ENCODE results near the gene ALKBH5.
A peak's percentile ranks its signal among the peaks of the same experiment; 100 is the strongest.

ALKBH5 gene

DNA sequence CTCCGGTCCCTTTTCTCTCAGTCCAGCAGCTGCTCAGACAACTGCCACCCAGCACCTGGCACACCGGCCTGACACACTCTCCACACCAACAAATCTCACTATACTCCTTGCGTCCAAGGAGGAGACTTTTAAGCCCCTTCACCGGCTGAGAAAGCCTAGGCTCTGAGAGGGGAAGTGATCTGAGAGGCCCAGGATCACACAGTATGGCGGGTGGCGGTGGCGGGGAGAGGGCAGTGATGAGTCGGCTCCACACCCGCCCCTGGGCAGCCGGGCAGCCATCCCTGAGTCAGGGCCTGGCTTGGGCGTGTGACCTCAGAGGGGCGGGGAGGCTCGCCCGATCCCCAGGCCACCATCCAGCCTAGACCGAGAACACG is 74.3 kb downstream of the ALKBH5 start:
- peak overlapping the region; percentile 96 for H3K27ac ChIP-seq (ENCODE audit: extremely low read depth, low read depth, low read length)
- H3K4me3 ChIP-seq (ENCODE audit: low read depth, low read length), result peak overlapping the region; percentile 83
- ChIA-PET POLR2A (interaction anchor here (0.8 to 1.4 kb wide), 4 partner anchors 10 to 57 kb away, joined by 3 to 4 read pairs (median 4); partner anchors contain the start of genes SMCR8 and TOP3A), CTCF (interaction anchor here (0.6 to 0.7 kb wide), 2 partner anchors 10 to 80 kb away, joined by 3 read pairs; no protein-coding TSS in a partner anchor)
- H3K4me1 ChIP-seq (ENCODE audit: control insufficient read depth, insufficient read depth, low read length), result peaks cover 12% of the 10 kb centered on the region
- peaks cover 5 to 48% of the 10 kb centered on the region in 2 experiments for H3K36me3 ChIP-seq (ENCODE audit: control insufficient read depth in 2 of 2, insufficient read depth in 1 of 2, low read length in 2 of 2)
- H3K9me3 ChIP-seq (ENCODE audit: control insufficient read depth, insufficient read depth, low read depth, low read length), result no peaks in the 10 kb centered on the region
- peak; percentile 64 for TF ChIP-seq SP2 (tag by site-specific recombination; IDR thresholded peaks at IDR 0.05)
- TF ChIP-seq, protein P1, sequence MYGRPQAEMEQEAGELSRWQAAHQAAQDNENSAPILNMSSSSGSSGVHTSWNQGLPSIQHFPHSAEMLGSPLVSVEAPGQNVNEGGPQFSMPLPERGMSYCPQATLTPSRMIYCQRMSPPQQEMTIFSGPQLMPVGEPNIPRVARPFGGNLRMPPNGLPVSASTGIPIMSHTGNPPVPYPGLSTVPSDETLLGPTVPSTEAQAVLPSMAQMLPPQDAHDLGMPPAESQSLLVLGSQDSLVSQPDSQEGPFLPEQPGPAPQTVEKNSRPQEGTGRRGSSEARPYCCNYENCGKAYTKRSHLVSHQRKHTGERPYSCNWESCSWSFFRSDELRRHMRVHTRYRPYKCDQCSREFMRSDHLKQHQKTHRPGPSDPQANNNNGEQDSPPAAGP (tag by site-specific recombination; IDR thresholded peaks at IDR 0.05), result peak; percentile 17; the same call in 1 of the 2 replicates
- TF ChIP-seq, protein P2, sequence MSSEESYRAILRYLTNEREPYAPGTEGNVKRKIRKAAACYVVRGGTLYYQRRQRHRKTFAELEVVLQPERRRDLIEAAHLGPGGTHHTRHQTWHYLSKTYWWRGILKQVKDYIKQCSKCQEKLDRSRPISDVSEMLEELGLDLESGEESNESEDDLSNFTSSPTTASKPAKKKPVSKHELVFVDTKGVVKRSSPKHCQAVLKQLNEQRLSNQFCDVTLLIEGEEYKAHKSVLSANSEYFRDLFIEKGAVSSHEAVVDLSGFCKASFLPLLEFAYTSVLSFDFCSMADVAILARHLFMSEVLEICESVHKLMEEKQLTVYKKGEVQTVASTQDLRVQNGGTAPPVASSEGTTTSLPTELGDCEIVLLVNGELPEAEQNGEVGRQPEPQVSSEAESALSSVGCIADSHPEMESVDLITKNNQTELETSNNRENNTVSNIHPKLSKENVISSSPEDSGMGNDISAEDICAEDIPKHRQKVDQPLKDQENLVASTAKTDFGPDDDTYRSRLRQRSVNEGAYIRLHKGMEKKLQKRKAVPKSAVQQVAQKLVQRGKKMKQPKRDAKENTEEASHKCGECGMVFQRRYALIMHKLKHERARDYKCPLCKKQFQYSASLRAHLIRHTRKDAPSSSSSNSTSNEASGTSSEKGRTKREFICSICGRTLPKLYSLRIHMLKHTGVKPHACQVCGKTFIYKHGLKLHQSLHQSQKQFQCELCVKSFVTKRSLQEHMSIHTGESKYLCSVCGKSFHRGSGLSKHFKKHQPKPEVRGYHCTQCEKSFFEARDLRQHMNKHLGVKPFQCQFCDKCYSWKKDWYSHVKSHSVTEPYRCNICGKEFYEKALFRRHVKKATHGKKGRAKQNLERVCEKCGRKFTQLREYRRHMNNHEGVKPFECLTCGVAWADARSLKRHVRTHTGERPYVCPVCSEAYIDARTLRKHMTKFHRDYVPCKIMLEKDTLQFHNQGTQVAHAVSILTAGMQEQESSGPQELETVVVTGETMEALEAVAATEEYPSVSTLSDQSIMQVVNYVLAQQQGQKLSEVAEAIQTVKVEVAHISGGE (tag by site-specific recombination; conservative IDR thresholded peaks at IDR 0.05; ENCODE audit: low read depth), result no peak
- TF ChIP-seq, protein P3, sequence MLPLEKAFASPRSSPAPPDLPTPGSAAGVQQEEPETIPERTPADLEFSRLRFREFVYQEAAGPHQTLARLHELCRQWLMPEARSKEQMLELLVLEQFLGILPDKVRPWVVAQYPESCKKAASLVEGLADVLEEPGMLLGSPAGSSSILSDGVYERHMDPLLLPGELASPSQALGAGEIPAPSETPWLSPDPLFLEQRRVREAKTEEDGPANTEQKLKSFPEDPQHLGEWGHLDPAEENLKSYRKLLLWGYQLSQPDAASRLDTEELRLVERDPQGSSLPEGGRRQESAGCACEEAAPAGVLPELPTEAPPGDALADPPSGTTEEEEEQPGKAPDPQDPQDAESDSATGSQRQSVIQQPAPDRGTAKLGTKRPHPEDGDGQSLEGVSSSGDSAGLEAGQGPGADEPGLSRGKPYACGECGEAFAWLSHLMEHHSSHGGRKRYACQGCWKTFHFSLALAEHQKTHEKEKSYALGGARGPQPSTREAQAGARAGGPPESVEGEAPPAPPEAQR (tag by site-specific recombination; IDR thresholded peaks at IDR 0.05), result no peak
- TF ChIP-seq, protein P4, sequence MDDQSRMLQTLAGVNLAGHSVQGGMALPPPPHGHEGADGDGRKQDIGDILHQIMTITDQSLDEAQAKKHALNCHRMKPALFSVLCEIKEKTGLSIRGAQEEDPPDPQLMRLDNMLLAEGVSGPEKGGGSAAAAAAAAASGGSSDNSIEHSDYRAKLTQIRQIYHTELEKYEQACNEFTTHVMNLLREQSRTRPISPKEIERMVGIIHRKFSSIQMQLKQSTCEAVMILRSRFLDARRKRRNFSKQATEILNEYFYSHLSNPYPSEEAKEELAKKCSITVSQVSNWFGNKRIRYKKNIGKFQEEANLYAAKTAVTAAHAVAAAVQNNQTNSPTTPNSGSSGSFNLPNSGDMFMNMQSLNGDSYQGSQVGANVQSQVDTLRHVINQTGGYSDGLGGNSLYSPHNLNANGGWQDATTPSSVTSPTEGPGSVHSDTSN (CRISPR knock-in tag; IDR thresholded peaks at IDR 0.05), result peak; percentile 70; the same call in 1 of the 2 replicates
- peak; percentile 64; the same call in 1 of the 2 replicates for TF ChIP-seq SP3 (tag by site-specific recombination; IDR thresholded peaks at IDR 0.05)
- no peak for TF ChIP-seq HOXA7 (CRISPR knock-in tag; IDR thresholded peaks at IDR 0.05; ENCODE audit: borderline replicate concordance)
- TF ChIP-seq MEIS1 (CRISPR knock-in tag; IDR thresholded peaks at IDR 0.05; ENCODE audit: borderline replicate concordance), result no peak
- no peak for TF ChIP-seq ZNF404 (tag by site-specific recombination; IDR thresholded peaks at IDR 0.05)
- no peak for TF ChIP-seq ZNF114 (tag by site-specific recombination; IDR thresholded peaks at IDR 0.05)
- no peak for TF ChIP-seq ZNF184 (tag by site-specific recombination; IDR thresholded peaks at IDR 0.05)
- TF ChIP-seq ZNF10 (tag by site-specific recombination; IDR thresholded peaks at IDR 0.05), result no peak
- no peak for TF ChIP-seq ZNF777 (tag by site-specific recombination; IDR thresholded peaks at IDR 0.05; ENCODE audit: borderline replicate concordance)
- TF ChIP-seq, protein P5, sequence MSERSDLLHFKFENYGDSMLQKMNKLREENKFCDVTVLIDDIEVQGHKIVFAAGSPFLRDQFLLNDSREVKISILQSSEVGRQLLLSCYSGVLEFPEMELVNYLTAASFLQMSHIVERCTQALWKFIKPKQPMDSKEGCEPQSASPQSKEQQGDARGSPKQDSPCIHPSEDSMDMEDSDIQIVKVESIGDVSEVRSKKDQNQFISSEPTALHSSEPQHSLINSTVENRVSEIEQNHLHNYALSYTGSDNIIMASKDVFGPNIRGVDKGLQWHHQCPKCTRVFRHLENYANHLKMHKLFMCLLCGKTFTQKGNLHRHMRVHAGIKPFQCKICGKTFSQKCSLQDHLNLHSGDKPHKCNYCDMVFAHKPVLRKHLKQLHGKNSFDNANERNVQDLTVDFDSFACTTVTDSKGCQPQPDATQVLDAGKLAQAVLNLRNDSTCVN (tag by site-specific recombination; optimal IDR thresholded peaks at IDR 0.05), result no peak
- no peak for TF ChIP-seq ZNF248 (tag by site-specific recombination; IDR thresholded peaks at IDR 0.05)
- peak; percentile 66 for TF ChIP-seq ZBTB17 (tag by site-specific recombination; IDR thresholded peaks at IDR 0.05)
- no peak for TF ChIP-seq ZNF169 (tag by site-specific recombination; IDR thresholded peaks at IDR 0.05)
- TF ChIP-seq, protein P6, sequence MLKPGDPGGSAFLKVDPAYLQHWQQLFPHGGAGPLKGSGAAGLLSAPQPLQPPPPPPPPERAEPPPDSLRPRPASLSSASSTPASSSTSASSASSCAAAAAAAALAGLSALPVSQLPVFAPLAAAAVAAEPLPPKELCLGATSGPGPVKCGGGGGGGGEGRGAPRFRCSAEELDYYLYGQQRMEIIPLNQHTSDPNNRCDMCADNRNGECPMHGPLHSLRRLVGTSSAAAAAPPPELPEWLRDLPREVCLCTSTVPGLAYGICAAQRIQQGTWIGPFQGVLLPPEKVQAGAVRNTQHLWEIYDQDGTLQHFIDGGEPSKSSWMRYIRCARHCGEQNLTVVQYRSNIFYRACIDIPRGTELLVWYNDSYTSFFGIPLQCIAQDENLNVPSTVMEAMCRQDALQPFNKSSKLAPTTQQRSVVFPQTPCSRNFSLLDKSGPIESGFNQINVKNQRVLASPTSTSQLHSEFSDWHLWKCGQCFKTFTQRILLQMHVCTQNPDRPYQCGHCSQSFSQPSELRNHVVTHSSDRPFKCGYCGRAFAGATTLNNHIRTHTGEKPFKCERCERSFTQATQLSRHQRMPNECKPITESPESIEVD (tag by site-specific recombination; IDR thresholded peaks at IDR 0.05), result no peak
- no peak for TF ChIP-seq ZNF558 (tag by site-specific recombination; IDR thresholded peaks at IDR 0.05)
- peak; percentile 67; the same call in 1 of the 2 replicates for TF ChIP-seq KLF8 (tag by site-specific recombination; IDR thresholded peaks at IDR 0.05)
- TF ChIP-seq ZNF785 (tag by site-specific recombination; IDR thresholded peaks at IDR 0.05), result no peak
- no peak for TF ChIP-seq ZNF521 (tag by site-specific recombination; IDR thresholded peaks at IDR 0.05)
- TF ChIP-seq ZNF341 (tag by site-specific recombination; IDR thresholded peaks at IDR 0.05; ENCODE audit: low read depth), result no peak
- TF ChIP-seq ZNF791 (tag by site-specific recombination; IDR thresholded peaks at IDR 0.05), result no peak
- 0 out of 2 replicates have a peak, but pooled peaks have one; percentile 60 for TF ChIP-seq ZSCAN30 (tag by site-specific recombination; IDR thresholded peaks at IDR 0.05)
- no peak for TF ChIP-seq ZBTB20 (tag by site-specific recombination; IDR thresholded peaks at IDR 0.05)
- TF ChIP-seq ZNF112 (tag by site-specific recombination; IDR thresholded peaks at IDR 0.05), result no peak

Data from HEK293 (cell line).